Activated T-cell treated with anti-CD3 and anti-CD28 coated beads for 4 hours (primary cell): ENCODE results near the gene ADGRA3.
A peak's percentile ranks its signal among the peaks of the same experiment; 100 is the strongest.
"Not testable (repeated sequence)": the region's sequence is repeated elsewhere in the genome, so short reads cannot be mapped to it uniquely, and the experiment has no call there.

Experiments
- DNase-seq: peaks from one replicate; pipeline ENCODE4 v3.0.0-alpha.2; 2020

ADGRA3 gene

DNA sequence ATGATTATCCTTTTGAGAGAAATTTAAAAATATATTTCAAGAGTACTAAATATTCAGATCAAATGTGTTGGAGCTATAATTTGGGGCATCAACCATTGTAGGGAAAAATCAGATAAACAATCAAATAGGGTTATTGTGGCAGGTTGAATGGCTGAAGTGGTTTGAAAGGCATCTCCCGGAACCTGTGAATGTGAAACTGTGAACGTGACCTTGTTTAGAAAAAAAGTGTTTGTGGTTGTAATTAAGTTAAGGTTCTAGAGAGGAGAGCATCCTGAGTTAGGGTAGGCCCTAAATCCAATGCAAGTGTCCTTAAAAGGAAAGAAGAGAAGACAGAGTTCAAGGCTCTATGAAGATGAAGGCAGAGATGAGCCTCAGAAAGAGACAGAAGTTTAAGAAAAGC is 37.4 kb downstream of the ADGRA3 start:
- no peak for DNase-seq

DNA sequence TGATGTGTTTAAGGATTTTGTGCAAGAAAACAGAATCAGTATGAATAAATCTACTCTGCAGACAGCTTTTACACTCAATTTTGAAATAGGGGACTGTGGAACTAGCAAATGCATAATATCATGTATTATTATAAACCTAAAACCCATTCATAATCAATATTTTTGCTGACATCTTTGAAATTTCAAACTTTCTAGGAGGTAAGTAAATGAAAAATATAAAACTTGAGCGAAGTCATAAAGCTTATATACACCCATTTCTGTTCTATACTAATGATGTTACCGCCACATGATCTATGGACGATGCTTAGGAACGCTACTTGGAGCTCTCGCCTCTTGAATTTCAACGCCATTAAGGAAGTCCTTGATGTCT is 38.1 kb downstream of the ADGRA3 start:
- DNase-seq, result no peak

DNA sequence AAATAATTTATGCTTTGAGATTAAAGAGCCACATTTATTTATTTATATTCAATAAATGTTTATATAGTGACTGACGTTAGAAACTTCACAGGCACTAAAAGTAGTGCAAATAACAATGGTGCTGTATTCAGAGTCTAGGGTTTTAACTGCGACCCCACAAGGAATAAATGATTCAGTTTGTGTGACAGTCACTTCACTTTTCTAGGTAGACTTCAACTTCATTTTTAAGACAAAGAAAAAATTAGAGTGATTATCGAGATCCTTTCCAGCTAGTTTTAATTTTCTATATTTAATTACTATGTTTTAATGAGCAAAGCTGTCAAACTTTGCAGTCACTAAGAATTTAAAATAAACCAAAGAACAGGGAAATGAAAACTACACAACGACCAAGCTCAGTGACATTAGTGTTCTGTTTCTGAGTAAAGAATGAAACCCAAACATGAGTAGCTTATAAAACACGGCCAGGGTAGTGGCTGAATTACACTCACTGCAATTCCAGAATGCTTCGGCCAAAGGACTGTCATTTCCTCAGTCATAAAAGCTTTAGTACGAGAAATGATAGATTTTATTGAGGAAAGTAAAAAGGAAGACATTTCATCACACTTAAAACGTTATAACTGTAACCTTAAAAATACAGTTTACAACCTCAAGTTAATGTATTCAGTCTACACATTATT is 38.6 kb downstream of the ADGRA3 start:
- DNase-seq, result no peak

DNA sequence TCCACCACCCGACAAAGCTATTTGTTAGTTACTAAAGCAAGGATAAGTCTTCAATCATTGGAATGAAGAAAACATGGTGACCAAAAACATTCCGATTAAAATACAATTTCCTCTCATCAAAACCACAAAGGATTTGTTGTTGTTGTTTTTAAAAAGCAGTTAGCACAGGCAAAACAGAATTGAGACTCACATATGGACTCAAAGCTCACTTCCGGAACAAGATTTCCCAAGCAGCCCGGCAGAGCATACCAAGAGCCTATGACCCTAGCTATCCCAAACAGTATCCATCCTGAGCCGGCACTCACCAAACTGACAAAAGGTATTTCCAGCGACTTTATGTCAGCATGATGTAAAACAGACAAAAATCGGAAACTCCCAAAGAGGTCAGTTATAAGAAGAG is 39.9 kb downstream of the ADGRA3 start:
- DNase-seq, result no peak

DNA sequence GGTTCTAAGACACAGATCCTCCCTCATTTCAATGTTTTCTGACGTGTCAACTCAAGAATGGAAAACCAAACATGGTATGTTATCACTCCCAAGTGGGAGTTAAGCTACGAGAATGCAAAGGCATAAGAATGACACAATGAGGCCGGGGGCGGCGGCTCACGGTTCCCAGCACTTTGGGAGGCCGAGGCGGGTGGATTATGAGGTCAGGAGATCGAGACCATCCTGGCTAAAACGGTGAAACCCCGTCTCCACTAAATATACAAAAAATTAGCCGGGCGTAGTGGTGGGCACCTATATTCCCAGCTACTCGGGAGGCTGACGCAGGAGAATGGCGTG is 40.6 kb downstream of the ADGRA3 start:
- not testable (repeated sequence) for DNase-seq

DNA sequence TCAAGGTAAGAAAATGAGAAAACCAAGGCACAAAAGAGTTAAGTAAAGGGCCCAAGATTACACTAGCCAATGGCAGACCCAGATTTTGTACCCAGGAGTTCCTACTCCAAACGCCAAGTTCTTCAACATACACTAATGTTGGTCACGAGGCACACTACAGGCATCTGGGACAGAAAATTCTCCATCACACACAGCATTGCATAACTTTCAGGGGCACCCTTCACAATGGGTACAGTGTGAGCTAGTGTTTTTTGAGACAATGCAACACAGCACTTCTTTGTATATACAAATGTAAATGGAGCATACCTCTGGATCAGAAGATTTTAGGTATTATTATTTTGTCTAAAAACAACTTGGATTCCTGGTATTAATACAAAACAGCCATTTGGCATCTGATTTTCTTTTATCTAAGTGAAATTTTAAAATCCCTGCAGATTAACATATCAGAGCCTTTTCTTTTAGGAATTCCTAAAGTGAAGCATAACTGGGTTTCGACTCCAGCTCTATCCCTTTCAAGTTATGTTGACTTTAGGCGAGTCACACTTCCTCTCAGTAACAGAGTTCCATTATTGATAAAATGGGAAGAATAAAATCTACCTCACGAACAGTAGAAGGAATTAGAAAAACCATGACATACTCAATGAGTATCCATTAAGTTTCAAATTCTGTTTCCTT is 41.1 kb downstream of the ADGRA3 start:
- DNase-seq, result no peak

DNA sequence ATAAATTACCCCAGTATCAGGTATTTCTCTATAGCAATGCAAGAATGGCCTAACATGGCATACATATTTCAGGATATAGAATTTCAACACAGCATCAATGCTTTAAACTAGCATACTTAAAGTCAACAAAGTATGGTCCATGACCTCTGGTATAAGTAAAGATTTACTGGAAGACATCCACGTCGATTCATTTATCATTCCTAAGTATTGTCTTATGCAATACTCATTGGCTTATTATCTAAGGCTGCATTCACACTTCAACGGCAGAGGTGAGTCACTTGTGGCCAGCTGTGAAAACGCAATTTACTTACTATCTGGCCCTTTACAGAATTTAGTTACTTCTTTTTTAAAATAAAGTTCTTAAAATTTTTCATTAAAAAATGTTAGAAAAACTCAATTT is 42.6 kb downstream of the ADGRA3 start:
- no peak for DNase-seq

DNA sequence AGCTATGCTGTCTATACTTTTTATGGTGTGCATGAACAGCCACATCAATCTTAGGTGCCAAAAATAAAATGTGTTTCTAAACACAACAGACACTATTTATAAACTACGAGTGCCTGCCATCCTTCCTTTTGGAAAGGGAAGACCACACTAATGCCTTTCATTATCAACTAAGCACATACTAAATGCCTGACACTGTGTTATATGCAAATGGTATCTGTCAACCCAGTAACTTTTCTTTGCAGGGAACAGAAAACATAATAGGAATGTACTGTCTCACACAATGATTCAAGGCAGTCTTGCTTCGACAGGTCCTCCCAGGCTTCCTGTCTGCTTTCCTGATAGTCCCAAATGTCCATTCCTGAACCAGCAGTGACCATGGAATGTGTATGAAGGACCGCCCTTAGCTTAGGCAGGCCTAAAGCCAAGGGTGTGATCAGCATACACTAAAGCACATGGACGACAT is 43.8 kb downstream of the ADGRA3 start:
- no peak for DNase-seq

DNA sequence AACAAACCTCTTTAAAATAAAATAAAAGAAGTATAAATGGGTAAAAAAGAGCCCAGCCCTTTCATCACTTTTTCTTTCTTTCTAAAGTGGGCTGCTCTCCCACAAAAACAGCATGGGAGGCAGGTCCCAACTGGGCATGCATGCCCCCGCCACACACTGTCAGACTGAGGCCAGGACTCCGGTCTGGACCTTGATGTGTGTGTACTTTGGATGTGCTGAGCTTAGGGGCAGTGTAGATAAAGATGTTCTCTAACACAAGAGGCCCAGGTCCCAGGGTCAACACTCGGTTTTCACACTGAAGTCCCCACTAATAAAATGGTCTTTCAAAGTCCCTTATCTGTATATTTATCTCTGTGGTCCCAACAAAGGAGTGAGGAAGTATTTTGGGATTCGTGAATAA is 44.4 kb downstream of the ADGRA3 start:
- no peak for DNase-seq

DNA sequence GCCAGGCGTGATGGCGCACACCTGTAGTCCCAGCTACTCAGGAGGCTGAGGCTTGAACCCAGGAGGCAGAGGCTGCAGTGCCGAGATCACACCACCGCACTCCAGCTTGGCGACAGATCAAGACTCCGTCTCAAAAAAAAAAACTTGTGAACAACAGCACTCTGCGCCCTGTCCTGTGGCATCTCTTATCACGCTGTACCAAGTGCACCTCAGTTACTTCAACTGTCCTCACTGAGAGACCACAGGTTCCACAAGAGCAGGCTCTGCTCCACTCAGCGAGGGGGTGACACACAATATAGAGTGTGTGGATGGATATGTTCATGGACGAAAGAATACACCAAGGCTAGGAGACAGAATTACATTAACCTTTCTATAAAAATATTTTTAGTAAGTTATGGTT is 49.3 kb downstream of the ADGRA3 start:
- DNase-seq, result no peak

DNA sequence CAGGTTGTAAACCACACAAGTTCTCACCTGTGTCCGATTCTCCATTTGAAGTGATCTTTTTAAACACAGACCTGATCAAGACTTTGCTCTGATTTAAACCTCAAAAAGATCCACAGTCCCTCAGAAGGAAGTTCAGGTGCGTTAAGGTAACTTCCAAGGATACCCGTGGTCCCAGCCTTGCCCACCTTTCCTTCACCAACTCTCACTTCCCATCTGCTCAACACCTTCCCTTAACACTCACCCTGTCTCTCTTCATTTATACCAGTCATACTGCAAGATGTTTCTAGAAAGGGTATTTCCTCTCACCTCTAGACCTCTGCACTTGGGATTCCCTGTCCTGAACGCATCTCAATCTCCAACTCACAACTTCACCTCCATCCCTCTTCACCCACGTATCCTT is 49.9 kb downstream of the ADGRA3 start:
- no peak for DNase-seq

DNA sequence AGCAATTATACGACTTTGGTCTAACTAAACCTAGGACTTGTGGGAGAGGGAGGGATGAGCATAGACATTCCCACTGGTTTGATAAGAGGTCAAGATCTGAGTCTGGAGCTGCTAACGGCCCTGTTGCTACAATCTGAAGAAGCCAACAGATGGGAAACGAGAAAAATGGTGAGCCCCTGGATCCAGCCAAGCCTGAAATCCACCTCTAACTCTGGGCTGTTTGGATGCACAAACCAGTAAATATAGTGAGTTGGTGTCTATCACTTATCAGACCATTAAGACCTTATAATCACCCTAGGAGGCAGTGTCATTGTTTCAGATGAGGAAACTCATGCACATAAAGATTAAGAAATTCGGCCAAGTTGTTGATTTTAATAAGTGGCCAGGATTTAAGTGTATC is 50.5 kb downstream of the ADGRA3 start:
- no peak for DNase-seq

DNA sequence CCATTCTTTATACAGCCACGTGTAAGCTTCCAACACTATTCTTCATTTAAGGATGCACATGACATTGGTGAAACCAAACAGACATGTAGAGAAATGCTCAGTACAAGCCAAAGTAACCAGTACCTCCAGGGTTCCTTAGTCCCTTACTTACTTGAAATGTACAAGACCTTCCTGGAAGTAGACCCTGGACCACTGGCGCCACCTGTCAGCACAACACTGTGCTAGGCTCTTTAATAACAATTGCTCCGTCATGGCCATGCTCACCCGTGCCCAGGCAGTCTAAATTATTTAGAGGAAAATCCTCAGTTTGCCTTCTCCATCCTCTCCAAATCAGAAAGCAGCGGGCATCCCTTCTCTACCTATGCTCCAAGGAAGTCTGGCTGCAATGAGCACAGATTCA is 52.7 kb downstream of the ADGRA3 start:
- peak; percentile 6 for DNase-seq

DNA sequence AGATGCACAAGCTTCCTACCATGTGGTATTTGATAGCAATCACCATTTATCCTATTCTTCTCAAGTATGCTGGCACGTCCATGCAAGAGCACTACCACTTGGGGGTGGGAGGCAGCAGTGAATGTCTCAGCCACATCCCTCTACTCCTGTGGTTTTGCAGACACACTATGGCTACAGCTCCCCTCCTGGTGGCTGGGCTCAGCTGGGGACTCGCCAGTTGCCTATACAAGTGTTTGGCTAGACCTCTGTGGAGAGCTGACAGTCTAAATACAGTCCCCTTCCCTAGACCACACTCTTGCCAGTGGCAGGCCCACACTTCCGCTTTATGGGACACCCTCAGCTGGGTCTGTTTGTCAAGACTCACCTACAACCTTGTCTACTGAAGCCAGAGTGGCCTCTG is 53.2 kb downstream of the ADGRA3 start:
- no peak for DNase-seq

DNA sequence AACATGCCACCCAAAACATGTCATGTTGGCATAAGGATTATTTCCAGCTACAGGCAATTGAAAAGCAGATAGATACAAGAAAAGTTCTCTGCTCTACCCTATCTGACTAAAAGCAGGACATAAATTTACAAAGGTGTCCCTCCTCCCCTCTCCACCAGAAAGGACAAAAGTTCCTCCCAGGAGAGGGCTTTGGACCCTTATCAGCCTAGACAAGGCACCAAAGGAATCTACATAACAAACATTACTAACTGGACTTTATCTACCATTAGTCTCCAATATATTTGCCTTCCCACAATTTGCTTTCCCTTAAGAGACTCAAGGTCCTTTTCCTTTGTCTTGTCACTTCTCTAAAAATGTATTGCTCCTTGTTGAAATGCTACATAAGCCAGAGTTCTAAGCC is 55.6 kb downstream of the ADGRA3 start:
- no peak for DNase-seq

DNA sequence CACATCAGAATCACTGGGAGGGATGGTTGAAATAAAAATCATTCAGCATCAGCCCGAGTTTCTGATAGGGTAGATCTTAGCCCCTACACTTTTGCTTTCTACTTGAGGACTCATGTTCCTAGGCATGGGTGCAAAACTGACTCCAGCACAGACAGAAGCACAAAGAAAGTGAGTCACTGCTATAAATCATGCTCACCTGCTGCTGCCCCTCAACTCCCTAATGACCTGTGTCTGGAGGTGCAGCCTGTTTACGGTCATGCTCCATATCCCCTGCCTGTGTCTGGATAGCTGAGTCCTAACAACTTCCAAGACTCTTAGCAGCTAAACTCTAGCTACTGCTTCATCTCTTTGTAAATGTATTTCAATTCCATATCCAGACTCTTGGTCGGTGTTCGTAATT is 57.8 kb downstream of the ADGRA3 start:
- DNase-seq, result no peak

DNA sequence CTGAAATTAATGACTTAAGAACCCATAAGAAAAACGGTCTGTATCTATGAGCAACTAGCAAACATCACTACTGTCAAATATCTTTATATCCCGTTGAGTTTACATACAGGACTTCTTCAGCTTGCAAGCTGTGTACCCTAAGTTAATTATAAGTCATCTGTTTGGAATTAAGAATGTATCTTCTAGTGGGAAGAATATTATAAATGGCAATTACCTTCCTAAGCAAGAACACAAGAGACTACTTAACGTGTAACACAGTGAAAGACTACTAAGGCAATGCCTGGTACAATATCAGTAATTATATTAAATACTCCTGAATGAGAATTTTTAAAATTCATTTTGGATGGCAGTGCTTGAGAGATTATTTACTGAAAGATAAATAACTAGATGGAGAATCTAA is 58.5 kb downstream of the ADGRA3 start:
- DNase-seq, result no peak

DNA sequence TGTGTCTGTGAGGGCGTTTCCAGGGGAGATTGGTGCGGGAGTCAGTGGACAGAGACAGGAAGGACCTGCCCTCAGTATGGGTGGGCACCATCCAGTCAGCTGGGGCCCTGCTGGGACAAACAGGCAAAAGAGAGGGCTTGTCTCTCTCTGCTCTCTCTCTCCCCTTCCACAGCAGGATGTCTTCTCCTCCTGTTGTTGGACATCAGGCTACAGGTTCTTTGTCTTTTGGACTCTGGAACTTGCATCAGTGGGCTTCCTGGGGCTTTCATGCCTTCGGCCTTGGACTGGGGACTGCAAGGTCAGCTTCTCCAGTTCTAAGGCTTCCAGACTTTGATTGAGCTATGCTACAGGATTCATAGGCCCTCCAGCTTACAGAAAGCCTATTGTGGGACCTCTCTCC is 59.6 kb downstream of the ADGRA3 start:
- DNase-seq, result no peak

DNA sequence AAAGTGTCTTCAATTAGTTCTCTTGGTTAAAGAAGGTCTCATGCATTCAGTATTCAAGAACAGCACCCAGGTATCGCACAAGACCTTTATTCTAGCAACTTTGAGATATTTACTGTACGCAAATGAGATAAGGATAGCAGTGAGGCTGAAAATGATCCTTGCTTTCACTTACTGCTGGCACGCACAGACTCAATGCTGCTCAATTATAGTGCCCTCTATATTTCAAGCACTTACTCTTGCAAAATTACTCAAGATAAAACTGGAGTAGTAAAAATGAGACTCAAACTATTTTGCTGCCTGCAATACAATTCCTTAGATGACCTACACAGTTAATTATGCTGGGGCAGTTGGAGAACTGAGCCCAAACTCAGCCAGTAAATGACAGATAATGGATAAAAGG is 60.9 kb downstream of the ADGRA3 start:
- no peak for DNase-seq

DNA sequence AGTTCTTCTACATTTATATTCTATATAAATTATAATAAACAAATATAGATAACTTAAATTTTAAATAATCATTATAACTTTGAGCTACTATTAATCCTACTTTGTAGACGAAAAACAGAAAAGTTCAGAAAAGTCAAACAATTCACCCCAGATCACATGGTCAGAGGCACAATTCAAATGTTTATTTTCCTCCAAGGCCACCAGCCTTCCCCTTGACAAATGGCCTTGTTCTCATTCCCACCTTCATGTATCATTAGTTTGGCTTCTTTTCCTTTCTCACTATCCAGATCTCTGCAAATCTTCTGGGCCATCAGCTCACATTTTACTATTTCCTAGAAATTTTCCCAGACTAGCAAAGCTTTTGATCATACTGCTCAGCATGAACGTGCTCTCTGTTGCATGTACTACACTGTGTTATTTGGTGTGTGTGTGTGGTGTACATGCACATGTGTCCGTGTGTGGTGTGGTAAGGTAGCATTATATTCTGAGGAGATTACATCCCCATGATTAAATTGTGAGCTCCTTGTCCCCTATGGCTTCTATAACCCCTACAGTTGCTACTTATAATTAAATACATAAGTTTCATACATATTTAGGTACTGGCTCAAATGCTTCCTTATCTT is 61.5 kb downstream of the ADGRA3 start:
- DNase-seq, result no peak

DNA sequence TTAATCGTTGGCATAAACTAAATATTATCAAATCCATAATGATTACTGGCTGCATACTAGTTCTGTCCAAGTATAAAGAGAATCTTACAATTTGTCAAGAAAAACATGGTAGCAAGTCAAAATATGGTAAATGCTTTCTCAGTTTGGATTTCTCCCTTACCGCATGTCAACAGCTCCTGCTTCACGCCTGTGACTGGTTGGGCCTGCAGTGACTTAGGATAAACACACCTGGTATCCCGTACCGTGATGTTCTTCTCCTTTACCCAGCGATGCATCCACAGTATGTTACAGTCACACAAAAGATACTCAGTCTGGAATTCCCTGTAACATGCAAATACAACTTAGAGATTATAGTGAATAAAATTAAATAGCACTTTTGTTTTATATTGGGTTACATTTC is 71.1 kb downstream of the ADGRA3 start:
- no peak for DNase-seq

DNA sequence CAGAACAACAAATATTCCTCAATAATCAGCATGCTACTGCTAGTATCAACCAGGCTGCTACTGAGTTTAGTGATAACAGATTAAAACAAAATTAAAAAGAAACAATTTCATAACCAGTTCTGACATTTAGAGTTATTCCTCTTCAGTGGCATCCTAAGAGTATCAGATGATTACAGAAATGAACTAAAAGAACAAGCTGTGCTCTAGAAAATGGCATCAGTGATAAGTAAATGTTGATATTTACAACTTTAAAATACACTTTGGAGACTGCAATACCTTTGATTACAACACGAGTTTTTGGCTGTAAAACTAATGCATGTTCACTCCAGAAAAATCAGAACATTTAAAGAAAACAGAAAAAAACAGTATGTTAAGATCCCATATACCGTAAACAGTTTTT is 72.9 kb downstream of the ADGRA3 start:
- DNase-seq, result no peak

DNA sequence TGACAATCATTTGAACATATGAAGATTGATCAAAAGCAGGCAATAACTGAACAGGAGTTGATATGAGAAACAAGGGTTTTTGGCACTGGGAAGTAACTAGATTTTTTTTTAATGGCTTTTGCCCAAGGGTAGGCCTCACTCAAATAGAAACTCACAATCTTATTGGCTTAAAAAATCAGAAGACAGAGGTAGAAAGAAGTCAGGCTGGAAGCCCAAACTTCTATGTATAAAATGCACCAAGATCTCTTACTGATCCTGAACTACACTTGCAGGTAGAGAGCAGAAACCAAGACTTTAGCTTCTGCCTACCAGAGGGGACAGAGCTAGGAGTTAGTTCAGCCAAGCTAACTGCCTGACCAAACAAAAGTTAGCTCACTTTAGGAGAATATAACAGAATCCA is 74.9 kb downstream of the ADGRA3 start:
- no peak for DNase-seq

DNA sequence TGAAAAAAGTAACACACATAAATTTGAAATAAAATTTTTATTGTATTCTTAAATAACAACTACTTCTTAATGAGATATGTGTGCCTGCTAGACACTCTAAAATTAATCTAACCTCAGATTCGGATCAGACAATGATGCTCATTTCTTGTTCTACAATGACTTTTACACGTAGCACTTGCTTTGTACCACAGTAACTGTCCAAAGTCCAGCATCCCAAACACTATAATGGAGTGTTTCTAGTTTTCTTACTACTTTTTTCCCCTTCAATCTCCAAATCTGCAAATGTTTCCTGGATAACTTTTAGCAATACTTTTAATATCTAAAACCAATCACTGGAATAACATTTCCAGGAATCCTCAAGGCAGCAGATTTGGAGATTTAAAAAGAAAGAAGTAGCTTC is 75.9 kb downstream of the ADGRA3 start:
- DNase-seq, result no peak

DNA sequence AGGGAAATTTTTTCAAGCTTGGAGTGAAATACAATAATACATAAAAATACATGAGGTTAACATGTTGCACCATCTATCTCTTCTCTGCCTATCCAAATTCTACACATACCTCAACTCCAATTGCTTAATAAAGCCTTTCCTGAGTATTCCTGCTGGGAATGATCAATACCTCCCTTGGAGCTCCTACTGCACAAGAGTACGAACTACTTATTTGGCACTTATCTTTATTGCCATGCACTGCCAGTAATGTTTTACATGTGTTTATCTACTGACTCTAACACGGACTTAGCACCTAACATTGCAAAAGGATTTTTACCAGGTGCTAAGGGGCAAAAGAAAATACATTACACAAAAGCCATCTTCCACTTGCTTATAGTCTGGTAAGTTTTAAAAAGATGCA is 80.2 kb downstream of the ADGRA3 start:
- no peak for DNase-seq
